ENCODE measurements around the gene SUSD6. TPM values are rescaled to one million over a fixed set of nuclear protein-coding genes. Genes with fewer than 3 reads are reported as not detected.

Gene SUSD6
- total RNA-seq, 1 experiment from 2014 or later = 3.7 TPM

GRCh38 chr14:69683971-69684370 lies 72.6 kb downstream of the SUSD6 start:
- WGBS (ENCODE audit: extremely low coverage, insufficient read length, low lambda C conversion rate) = no CpG with 5 or more reads among the region's 3 CpGs
- no peak overlapping the region for H3K4me2 ChIP-seq (ENCODE audit: insufficient read depth, insufficient read length, low read length)
- H3K4me1 ChIP-seq (ENCODE audit: insufficient read depth, low read length) = 0 out of 2 replicates have a peak, but pooled peaks cover 2% of the 10 kb centered on the region
- H3K79me2 ChIP-seq (ENCODE audit: insufficient read depth, low read length) = no peaks in the 10 kb centered on the region
- H2AK5ac ChIP-seq (ENCODE audit: insufficient read length, low read length) = no peak overlapping the region
- H3K4ac ChIP-seq (ENCODE audit: low read depth, low read length) = no peak overlapping the region
- no peaks in the 10 kb centered on the region for H3K27me3 ChIP-seq (ENCODE audit: insufficient read depth, low read length)
- no peak for DNase-seq
- Mint-ChIP-seq H3K9me3 (no peaks in the 10 kb centered on the region), H3K27me3 (ENCODE audit: low read depth) (no peaks in the 10 kb centered on the region), H3K36me3 (ENCODE audit: insufficient read depth in 1 of 3, low read depth in 3 of 3) (no peaks in the 10 kb centered on the region), H3K27ac (peak overlapping the region in 1 of 3 experiments; percentile 60; a peak in 1 of 7 replicates), H3K4me1 (peaks cover 16 to 20% of the 10 kb centered on the region in 2 experiments), H3K4me3 (no peak overlapping the region)
- no peak overlapping the region for H4K91ac ChIP-seq (ENCODE audit: insufficient read length, low read depth, low read length)
- H4K8ac ChIP-seq (replicated peaks; ENCODE audit: insufficient read length, low read depth, low read length) = no peak overlapping the region
- H4K5ac ChIP-seq (ENCODE audit: insufficient read length, low read depth, low read length) = no peak overlapping the region
- H3K27ac ChIP-seq (ENCODE audit: insufficient read length, low read depth, low read length) = no peak overlapping the region
- no peak overlapping the region for H3T11ph ChIP-seq (ENCODE audit: low read length)
- H3K9me3 ChIP-seq (ENCODE audit: control insufficient read depth, low read depth, low read length) = no peaks in the 10 kb centered on the region
- no peak for TF ChIP-seq CTCF (conservative IDR thresholded peaks at IDR 0.05)
- no peak overlapping the region for H2BK120ac ChIP-seq (ENCODE audit: low read depth, low read length, poor library complexity, severe bottlenecking)
- H3K14ac ChIP-seq (ENCODE audit: insufficient read depth, low read length) = no peak overlapping the region; the same call in 1 of the 2 replicates
- H2BK20ac ChIP-seq (ENCODE audit: low read depth, low read length, poor library complexity, severe bottlenecking) = no peak overlapping the region
- H3K18ac ChIP-seq (ENCODE audit: insufficient read length, low read depth, low read length) = no peak overlapping the region
- no peak overlapping the region for H2BK15ac ChIP-seq (ENCODE audit: low read depth, low read length)
- no peak overlapping the region for H3K9ac ChIP-seq (ENCODE audit: extremely low read depth, insufficient read length, low read length)
- no peaks in the 10 kb centered on the region for H4K20me1 ChIP-seq (ENCODE audit: control insufficient read depth, insufficient read depth, insufficient read length)
- no peak overlapping the region for H2BK12ac ChIP-seq (ENCODE audit: insufficient read length, low read depth, low read length)
- H3K56ac ChIP-seq (ENCODE audit: insufficient read length, low read depth, low read length) = no peak overlapping the region
- H3K23ac ChIP-seq (ENCODE audit: insufficient read length, low read depth, low read length) = no peak overlapping the region
- H3K23me2 ChIP-seq (ENCODE audit: insufficient read length, low read depth, low read length, poor library complexity, severe bottlenecking) = no peaks in the 10 kb centered on the region
- no peaks in the 10 kb centered on the region for H3K79me1 ChIP-seq (ENCODE audit: insufficient read depth, low read depth, low read length, poor library complexity, severe bottlenecking)
- no peak overlapping the region for H2BK5ac ChIP-seq (ENCODE audit: insufficient read length, low read length)
- no peak overlapping the region for H2AFZ ChIP-seq (ENCODE audit: low read length)
